ENCODE results near the gene EXOSC7.

GRCh38 chr3:44955917-44956316 is 20.1 kb upstream of the EXOSC7 start:
- TF ChIP-seq RAD21 (IDR thresholded peaks at IDR 0.05; ENCODE audit: low read depth) (no peak), EGR1 (IDR thresholded peaks at IDR 0.05) (no peak), TAF1 (IDR thresholded peaks at IDR 0.05; ENCODE audit: low read depth) (no peak), CREB1 (IDR thresholded peaks at IDR 0.05; ENCODE audit: low read depth) (no peak), EP300 (IDR thresholded peaks at IDR 0.05; ENCODE audit: borderline replicate concordance) (no peak), TCF12 (IDR thresholded peaks at IDR 0.05; ENCODE audit: low read depth) (no peak), NFIC (IDR thresholded peaks at IDR 0.05) (no peak), YY1 (IDR thresholded peaks at IDR 0.05; ENCODE audit: low read depth) (no peak), FOXM1 (IDR thresholded peaks at IDR 0.05; ENCODE audit: borderline replicate concordance, low read depth) (no peak)
- TF ChIP-seq, protein P1, sequence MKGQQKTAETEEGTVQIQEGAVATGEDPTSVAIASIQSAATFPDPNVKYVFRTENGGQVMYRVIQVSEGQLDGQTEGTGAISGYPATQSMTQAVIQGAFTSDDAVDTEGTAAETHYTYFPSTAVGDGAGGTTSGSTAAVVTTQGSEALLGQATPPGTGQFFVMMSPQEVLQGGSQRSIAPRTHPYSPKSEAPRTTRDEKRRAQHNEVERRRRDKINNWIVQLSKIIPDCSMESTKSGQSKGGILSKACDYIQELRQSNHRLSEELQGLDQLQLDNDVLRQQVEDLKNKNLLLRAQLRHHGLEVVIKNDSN (IDR thresholded peaks at IDR 0.05), result no peak
